H1 (cell line): ENCODE data around the gene DHFR2. TPM values are rescaled to one million over a fixed set of nuclear protein-coding genes. Genes with fewer than 3 reads are reported as not detected.

Source experiments
- ATF2 ChIP-seq: IDR thresholded peaks from 2 replicates; pipeline ENCODE4 v1.6.1; 2012; ENCODE audit warnings: low read length, inconsistent platforms
- TAF1 ChIP-seq: IDR thresholded peaks from 2 replicates; pipeline ENCODE4 v1.6.1; 2011; ENCODE audit warnings: mild to moderate bottlenecking, low read depth, low read length
- polyA plus RNA-seq, 7 experiments: library from polyadenylated mRNA; depleted of rRNA in 3 of 7; stranded (reverse) in 5 of 7; unstranded in 2 of 7; fragments of >200 nt in 5 of 7; fragments of 200-250 nt in 2 of 7; gene quantifications; 1 replicate in 5 of 7; 2 replicates in 1 of 7; 4 replicates in 1 of 7; pipeline versions ENCODE4 v1.2.1 to v1.2.3, GENCODE V29; 2011 to 2013; ENCODE audit warnings: missing spikeins in 2 of 7, mixed read lengths in 2 of 7
- total RNA-seq: library from RNA; stranded (reverse); fragmentation: NEBNext Ultra II Directional; extraction: Animal tissue kit (Norgen Biotek cat#: 25700); gene quantifications from 2 replicates; pipeline ENCODE4 v1.2.1, GENCODE V29; 2021

DHFR2 gene
- total and polyA plus RNA-seq, 2 of the 8 experiments (the other 6 are each of a cell fraction or from before 2014, with no cell fraction given), result 0.59 to 2.6 TPM

GRCh38 chr3:94012185-94012584 is 50.5 kb downstream of the DHFR2 start (continued):
- no peak for TF ChIP-seq ATF2
- TF ChIP-seq TAF1, result no peak
